IMR-90 (cell line): ENCODE data around the gene KLHDC2. TPM values are rescaled to one million over a fixed set of nuclear protein-coding genes. Genes with fewer than 3 reads are reported as not detected.
"Not testable (repeated sequence)": the region's sequence is repeated elsewhere in the genome, so short reads cannot be mapped to it uniquely, and the experiment has no call there.

Experiments used
- ATAC-seq: fragments of 200-7000 bp; cut with Tn5 transposase; 2 replicates; pipeline ENCODE4 v1.9.1; 2020; ENCODE audit warnings: low read depth, mild to moderate bottlenecking, moderate library complexity
- BruUV-seq: library from RNA; stranded (reverse); fragments of 400-500 nt; replicated peaks from 2 replicates; lab custom pipeline; 2021; lab: Mats Ljungman, UMichigan
- CTCF ChIA-PET: fragments of 300-600 bp; formaldehyde crosslinking; extraction: SDS; loops from one replicate; lab custom pipeline; 2021; ENCODE audit warnings: antibody characterized with exemption; lab: Yijun Ruan, JAX
- POLR2A ChIA-PET: fragments of 300-600 bp; sonication (Branson Sonifier 250); formaldehyde crosslinking; loops from one replicate; lab custom pipeline; 2022; ENCODE audit warnings: antibody characterized with exemption; ENCODE audit not compliant: unreplicated experiment; lab: Charles Lee
- DNase-seq: peaks from one replicate; pipeline ENCODE4 v3.0.0; 2013
- H2AFZ ChIP-seq: replicated peaks from 2 replicates; pipeline ENCODE3; 2013; ENCODE audit warnings: low read length, mild to moderate bottlenecking; ENCODE audit not compliant: poor library complexity
- H2AK5ac ChIP-seq: 2 replicates; pipeline ENCODE4 v1.6.1; 2013; ENCODE audit warnings: low read depth, low read length, inconsistent platforms
- H2AK9ac ChIP-seq: replicated peaks from 2 replicates; pipeline ENCODE3; 2013; ENCODE audit warnings: mild to moderate bottlenecking, low read depth, low read length, moderate library complexity; ENCODE audit not compliant: poor library complexity
- H2BK120ac ChIP-seq: 2 replicates; pipeline ENCODE4 v1.6.1; 2013; ENCODE audit warnings: low read depth, low read length, inconsistent platforms
- H2BK15ac ChIP-seq: 3 replicates; pipeline ENCODE4 v1.6.1; 2013; ENCODE audit warnings: low read depth, low read length, inconsistent platforms
- H2BK20ac ChIP-seq: 2 replicates; pipeline ENCODE4 v1.6.1; 2013; ENCODE audit warnings: low read depth, mild to moderate bottlenecking, inconsistent platforms, low read length, moderate library complexity
- H2BK5ac ChIP-seq: 2 replicates; pipeline ENCODE4 v1.6.1; 2013; ENCODE audit warnings: mild to moderate bottlenecking, low read depth, low read length, inconsistent platforms; ENCODE audit not compliant: poor library complexity, severe bottlenecking
- H3K14ac ChIP-seq: replicated peaks from 2 replicates; pipeline ENCODE4 v1.6.1; 2013; ENCODE audit warnings: low read depth, low read length, inconsistent platforms
- H3K18ac ChIP-seq: 2 replicates; pipeline ENCODE4 v1.6.1; 2013; ENCODE audit warnings: low read depth, low read length, control low read depth
- H3K23ac ChIP-seq: 2 replicates; pipeline ENCODE4 v1.6.1; 2013; ENCODE audit warnings: low read depth, low read length, inconsistent platforms
- H3K27ac ChIP-seq: 2 replicates; pipeline ENCODE4 v1.5.1; 2013; ENCODE audit warnings: mild to moderate bottlenecking, control low read depth, low read length; ENCODE audit not compliant: insufficient read depth
- H3K27me3 ChIP-seq: 2 replicates; pipeline ENCODE4 v1.6.1; 2013; ENCODE audit warnings: low read length; ENCODE audit not compliant: control insufficient read depth, insufficient read depth
- H3K36me3 ChIP-seq: 2 replicates; pipeline ENCODE4 v1.6.1; 2013; ENCODE audit warnings: low read length, mixed read lengths; ENCODE audit not compliant: control insufficient read depth, insufficient read depth
- H3K4ac ChIP-seq: 2 replicates; pipeline ENCODE4 v1.6.1; 2013; ENCODE audit warnings: low read depth, low read length, inconsistent platforms
- H3K4me1 ChIP-seq: 2 replicates; pipeline ENCODE4 v1.6.1; 2013; ENCODE audit warnings: low read length, mixed read lengths; ENCODE audit not compliant: control insufficient read depth, insufficient read depth
- H3K4me2 ChIP-seq: 2 replicates; pipeline ENCODE4 v1.6.1; 2013; ENCODE audit warnings: low read depth, mild to moderate bottlenecking, control low read depth, low read length, moderate library complexity
- H3K4me3 ChIP-seq: 2 replicates; pipeline ENCODE4 v1.5.1; 2013; ENCODE audit warnings: low read depth, mild to moderate bottlenecking, control low read depth, low read length, moderate library complexity; ENCODE audit not compliant: insufficient read depth
- H3K56ac ChIP-seq: 2 replicates; pipeline ENCODE4 v1.6.1; 2013; ENCODE audit warnings: low read length, inconsistent platforms; ENCODE audit not compliant: insufficient read depth; ENCODE audit errors: extremely low read depth
- H3K79me1 ChIP-seq, 2 experiments: 2 replicates each; pipeline ENCODE4 v1.6.1; 2013; ENCODE audit warnings: low read length in 2 of 2, inconsistent platforms in 1 of 2, low read depth in 1 of 2
- H3K9ac ChIP-seq: 2 replicates; pipeline ENCODE4 v1.6.1; 2013; ENCODE audit warnings: low read depth, low read length, control low read depth
- H3K9me1 ChIP-seq: 2 replicates; pipeline ENCODE4 v1.6.1; 2013; ENCODE audit warnings: low read length, inconsistent platforms; ENCODE audit not compliant: insufficient read depth
- H3K9me3 ChIP-seq: 2 replicates; pipeline ENCODE4 v1.6.1; 2013; ENCODE audit warnings: low read length; ENCODE audit not compliant: control insufficient read depth, insufficient read depth
- H4K20me1 ChIP-seq: 2 replicates; pipeline ENCODE4 v1.6.1; 2013; ENCODE audit warnings: low read length, inconsistent platforms; ENCODE audit not compliant: insufficient read depth
- H4K5ac ChIP-seq: 2 replicates; pipeline ENCODE4 v1.6.1; 2013; ENCODE audit warnings: mild to moderate bottlenecking, low read depth, low read length, control low read depth
- H4K8ac ChIP-seq, 2 experiments: 2 replicates each; pipeline ENCODE4 v1.6.1; 2013; ENCODE audit warnings: low read depth in 2 of 2, low read length in 2 of 2, control low read depth in 1 of 2, inconsistent platforms in 1 of 2
- H4K91ac ChIP-seq: 2 replicates; pipeline ENCODE4 v1.6.1; 2013; ENCODE audit warnings: low read depth, low read length, inconsistent platforms; ENCODE audit not compliant: insufficient read depth
- dilution Hi-C: fragments of 300-500 bp; cut with HindIII; formaldehyde crosslinking; loops from one replicate; pipeline ENCODE4 v1.14.3; 2018; ENCODE audit warnings: low sequenced_read_pairs; ENCODE audit not compliant: unreplicated experiment
- in situ Hi-C: fragments of 300-500 bp; cut with MboI; formaldehyde crosslinking; loops from 3 replicates; pipeline ENCODE4 v1.14.3; 2019; ENCODE audit warnings: low sequenced_read_pairs, inconsistent platforms, mixed read lengths
- intact Hi-C: fragments of 100-400 bp; cut with micrococcal nuclease; formaldehyde crosslinking; loops from 2 replicates; pipeline ENCODE4 v1.10.0; 2022
- polyA plus RNA-seq, 3 experiments: library from polyadenylated mRNA; depleted of rRNA; stranded (reverse); fragments of >200 nt; gene quantifications; 2 replicates each; pipeline ENCODE4 v1.2.3, GENCODE V29; 2012; ENCODE audit warnings: low replicate concordance in 1 of 3
- total RNA-seq: library from RNA; depleted of rRNA; stranded (reverse); fragments of >200 nt; gene quantifications from 2 replicates; pipeline ENCODE4 v1.2.3, GENCODE V29; 2012

KLHDC2 gene
- total and polyA plus RNA-seq, 2 of the 4 experiments (the other 2 are of a cell fraction), result 29.2 to 41.8 TPM

DNA sequence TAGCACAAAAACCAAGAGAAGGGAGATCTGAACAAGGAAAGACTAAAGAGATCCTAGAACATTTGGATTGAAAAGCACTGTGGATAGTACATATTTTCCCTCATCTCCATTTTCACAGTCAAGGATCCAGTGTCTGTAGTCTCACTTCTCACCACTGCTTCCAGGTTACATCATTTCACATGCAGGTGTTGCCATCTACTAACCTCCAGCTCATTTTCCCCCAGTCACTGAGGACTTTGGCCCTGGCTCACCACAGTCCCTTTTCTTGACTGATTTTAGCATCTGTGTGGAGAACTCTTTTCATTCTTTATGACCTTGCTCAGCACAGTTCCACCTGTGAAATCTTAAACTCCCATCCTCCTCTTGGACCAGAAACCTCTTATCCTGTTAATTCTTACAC, 21.5 kb upstream of the KLHDC2 start:
- DNase-seq, H2BK15ac ChIP-seq, H2AFZ ChIP-seq, BruUV-seq, H2BK5ac ChIP-seq, H3K36me3 ChIP-seq, H3K27me3 ChIP-seq, H3K9me3 ChIP-seq, H3K56ac ChIP-seq, ATAC-seq, intact Hi-C loops, H3K14ac ChIP-seq, H3K27ac ChIP-seq, in situ Hi-C loops, H4K5ac ChIP-seq, H3K4ac ChIP-seq, H4K91ac ChIP-seq, H2BK120ac ChIP-seq, H3K9ac ChIP-seq, H3K9me1 ChIP-seq, H3K4me1 ChIP-seq, H4K8ac ChIP-seq, H2AK5ac ChIP-seq, H2AK9ac ChIP-seq, POLR2A ChIA-PET, H3K4me3 ChIP-seq, H3K4me2 ChIP-seq, dilution Hi-C loops, H2BK20ac ChIP-seq, CTCF ChIA-PET, H3K79me1 ChIP-seq, H3K23ac ChIP-seq, H4K20me1 ChIP-seq, H3K18ac ChIP-seq: not testable (repeated sequence)
